GM19099 (cell line): Measurements from ENCODE around the gene CCDC28B.

ENCODE experiments used
- POLR2A ChIP-seq: IDR thresholded peaks from 3 replicates; pipeline ENCODE4 v1.6.1; 2011; ENCODE audit warnings: low read depth; ENCODE audit not compliant: insufficient read length; ENCODE audit errors: extremely low read depth

CCDC28B gene

DNA sequence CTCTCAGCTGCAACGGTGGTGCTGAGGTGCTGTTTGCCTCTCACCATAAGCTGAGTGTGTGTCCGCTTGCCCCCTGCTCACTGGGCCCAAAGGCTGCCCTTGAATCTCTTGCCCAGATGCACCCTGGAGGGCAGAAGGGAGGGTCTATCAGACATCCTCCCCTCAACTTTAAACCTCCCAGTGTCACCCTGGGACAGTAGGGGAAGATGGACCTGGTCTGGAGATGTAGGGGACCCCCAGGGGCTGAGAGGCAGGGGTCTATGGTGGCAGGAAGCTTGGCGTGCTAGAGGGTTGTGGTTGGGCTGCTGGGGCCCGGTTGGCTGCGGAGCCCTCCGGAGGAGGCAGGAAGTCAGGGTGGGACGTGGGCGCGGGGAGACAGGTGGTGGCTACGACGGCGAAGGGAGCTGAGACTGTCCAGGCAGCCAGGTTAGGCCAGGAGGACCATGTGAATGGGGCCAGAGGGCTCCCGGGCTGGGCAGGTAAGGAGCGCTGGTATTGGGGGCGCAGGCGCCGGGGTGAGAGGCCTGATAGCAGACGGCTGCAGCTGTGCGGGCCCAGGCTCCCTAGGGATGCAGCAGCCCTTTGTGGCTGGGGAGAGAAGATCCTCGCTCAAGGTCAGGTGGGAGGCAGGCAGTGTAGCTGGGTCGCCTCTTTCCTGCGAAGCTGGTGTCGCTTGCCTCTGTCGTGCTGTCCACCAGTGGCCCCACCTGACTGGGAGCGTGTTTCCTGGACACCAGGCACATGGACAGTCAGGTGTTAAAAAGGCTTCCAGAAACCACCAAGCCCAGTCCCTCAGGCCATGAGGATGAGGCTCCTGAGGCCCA, 50.7 kb downstream of the CCDC28B start, which contains the start of gene LCK:
Gene LCK (plus strand): TSS at position 373 of the 824 bp plus-strand sequence. CDS start 23,065 bp downstream, outside the sequence.
- TF ChIP-seq POLR2A: peak; percentile 75
